WTC11 (cell line): ENCODE data around the gene NETO2. TPM values are rescaled to one million over a fixed set of nuclear protein-coding genes. Genes with fewer than 3 reads are reported as not detected.

Experiments used
- ATAC-seq: fragments of 200-7000 bp; cut with Tn5 transposase; 2 replicates; pipeline ENCODE4 v1.10.0; 2021; ENCODE audit warnings: mild to moderate bottlenecking, moderate library complexity
- CTCF ChIA-PET: fragments of 300-600 bp; sonication (Branson Sonifier 250); formaldehyde crosslinking; loops from one replicate; lab custom pipeline; 2021; ENCODE audit warnings: antibody characterized with exemption; lab: Charles Lee
- POLR2A ChIA-PET: fragments of 350-600 bp; sonication (Branson Sonifier 250); formaldehyde crosslinking; loops from one replicate; lab custom pipeline; 2021; ENCODE audit warnings: antibody characterized with exemption; lab: Charles Lee
- DNase-seq: peaks from one replicate; pipeline ENCODE4 v3.0.0; 2021; ENCODE audit warnings: low spot score
- H3K27ac Mint-ChIP-seq: 2 replicates; pipeline ENCODE4 v1.8.0; 2021; ENCODE audit warnings: mixed read lengths
- H3K27me3 Mint-ChIP-seq: 2 replicates; pipeline ENCODE4 v1.8.0; 2021; ENCODE audit warnings: low read depth, mild to moderate bottlenecking, moderate library complexity, mixed read lengths
- H3K36me3 Mint-ChIP-seq: 2 replicates; pipeline ENCODE4 v1.8.0; 2021; ENCODE audit warnings: mixed read lengths
- H3K4me1 Mint-ChIP-seq: 2 replicates; pipeline ENCODE4 v1.8.0; 2022; ENCODE audit warnings: mixed read lengths
- H3K4me3 Mint-ChIP-seq: 2 replicates; pipeline ENCODE4 v1.8.0; 2021; ENCODE audit warnings: mild to moderate bottlenecking, moderate library complexity, mixed read lengths
- H3K9me3 Mint-ChIP-seq: 2 replicates; pipeline ENCODE4 v1.8.0; 2021; ENCODE audit warnings: mixed read lengths
- CREM ChIP-seq: sonication (generic); formaldehyde crosslinking; IDR thresholded peaks from 2 replicates; pipeline ENCODE4 v1.8.1; 2022; ENCODE audit warnings: mild to moderate bottlenecking, missing genetic modification reagents, moderate library complexity
- FOXJ3 ChIP-seq: sonication (generic); formaldehyde crosslinking; IDR thresholded peaks from 2 replicates; pipeline ENCODE4 v1.9.0; 2021; ENCODE audit warnings: missing genetic modification reagents, mild to moderate bottlenecking, borderline replicate concordance
- GABPB1 ChIP-seq: sonication (generic); formaldehyde crosslinking; IDR thresholded peaks from 2 replicates; pipeline ENCODE4 v1.8.1; 2023; ENCODE audit warnings: mild to moderate bottlenecking, missing genetic modification reagents
- MXD4 ChIP-seq: fragments of 250-450 bp; sonication (Bioruptor Pico); IDR thresholded peaks from 2 replicates; pipeline ENCODE4 v1.8.0; 2021; ENCODE audit warnings: mild to moderate bottlenecking, moderate library complexity, borderline replicate concordance
- NR2C2 ChIP-seq: sonication (generic); formaldehyde crosslinking; IDR thresholded peaks from 2 replicates; pipeline ENCODE4 v1.8.0; 2022; ENCODE audit warnings: mild to moderate bottlenecking, missing genetic modification reagents
- SP1 ChIP-seq: sonication (generic); formaldehyde crosslinking; conservative IDR thresholded peaks from 2 replicates; pipeline ENCODE4 v1.8.1; 2022; ENCODE audit warnings: missing genetic modification reagents
- ZNF219 ChIP-seq: sonication (generic); formaldehyde crosslinking; IDR thresholded peaks from 2 replicates; pipeline ENCODE4 v1.8.0; 2023; ENCODE audit warnings: missing genetic modification reagents, mild to moderate bottlenecking, borderline replicate concordance
- total RNA-seq: library from RNA; stranded (reverse); gene quantifications from 3 replicates; pipeline ENCODE4 v1.2.3, GENCODE V29; 2021
- TF ChIP-seq, protein P1 (sequence below): fragments of 250-450 bp; sonication (Bioruptor Pico); IDR thresholded peaks from 2 replicates; pipeline ENCODE4 v1.9.0; 2021; ENCODE audit warnings: moderate library complexity, mild to moderate bottlenecking, inconsistent platforms, borderline replicate concordance
- TF ChIP-seq, protein P2 (sequence below): sonication (generic); formaldehyde crosslinking; IDR thresholded peaks from 2 replicates; pipeline ENCODE4 v1.8.0; 2023; ENCODE audit warnings: missing genetic modification reagents, mild to moderate bottlenecking, borderline replicate concordance
- TF ChIP-seq, protein P3 (sequence below): sonication (generic); formaldehyde crosslinking; conservative IDR thresholded peaks from 2 replicates; pipeline ENCODE4 v1.8.1; 2022; ENCODE audit warnings: mild to moderate bottlenecking, missing genetic modification reagents
- TF ChIP-seq, protein P4 (sequence below): sonication (generic); formaldehyde crosslinking; IDR thresholded peaks from 2 replicates; pipeline ENCODE4 v1.8.0; 2023; ENCODE audit warnings: mild to moderate bottlenecking, missing genetic modification reagents
- TF ChIP-seq, protein P5 (sequence below): sonication (generic); formaldehyde crosslinking; IDR thresholded peaks from 2 replicates; pipeline ENCODE4 v1.8.1; 2022; ENCODE audit warnings: mild to moderate bottlenecking, moderate library complexity, missing genetic modification reagents
- TF ChIP-seq, protein P6 (sequence below): sonication (generic); formaldehyde crosslinking; IDR thresholded peaks from 2 replicates; pipeline ENCODE4 v1.8.1; 2022; ENCODE audit warnings: missing genetic modification reagents, borderline replicate concordance
- TF ChIP-seq, protein P7 (sequence below): sonication (generic); formaldehyde crosslinking; IDR thresholded peaks from 2 replicates; pipeline ENCODE4 v1.8.1; 2023; ENCODE audit warnings: mild to moderate bottlenecking, missing genetic modification reagents, moderate library complexity

NETO2 gene
- total RNA-seq, 1 experiment from 2014 or later: 21.8 TPM

DNA sequence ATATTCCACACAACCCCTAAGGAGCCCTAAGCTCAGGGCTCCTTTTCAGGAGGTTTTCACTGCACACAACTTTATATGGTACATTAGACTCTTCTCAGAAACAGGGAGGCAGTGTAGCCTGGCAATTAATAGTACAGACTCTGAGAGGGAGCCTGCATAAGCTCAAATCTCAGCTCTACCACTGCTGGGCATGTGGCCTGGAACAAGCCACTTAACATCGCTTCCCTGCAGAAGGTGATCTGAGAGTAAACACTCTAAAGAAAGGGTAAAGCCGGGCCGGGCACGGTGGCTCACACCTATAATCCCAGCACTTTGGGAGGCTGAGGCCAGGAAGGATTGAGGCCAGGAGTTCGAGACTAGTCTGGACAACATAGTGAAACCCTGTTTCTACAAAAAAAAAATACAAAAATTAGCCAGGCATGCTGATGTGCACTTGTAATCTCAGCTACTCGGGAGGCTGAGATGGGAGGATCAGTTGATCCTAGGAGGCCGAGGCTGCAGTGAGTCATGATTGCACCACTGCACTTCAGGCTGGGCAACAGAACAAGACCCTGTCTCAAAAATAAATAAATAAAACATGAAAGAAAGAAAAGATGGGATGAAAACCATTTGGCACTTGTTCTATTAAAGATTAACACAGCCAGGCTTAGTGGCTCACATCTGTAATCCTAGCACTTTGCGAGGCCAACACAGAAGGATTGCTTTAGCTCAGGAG is 99.6 kb downstream of the NETO2 start (continued):
- TF ChIP-seq, protein P1, sequence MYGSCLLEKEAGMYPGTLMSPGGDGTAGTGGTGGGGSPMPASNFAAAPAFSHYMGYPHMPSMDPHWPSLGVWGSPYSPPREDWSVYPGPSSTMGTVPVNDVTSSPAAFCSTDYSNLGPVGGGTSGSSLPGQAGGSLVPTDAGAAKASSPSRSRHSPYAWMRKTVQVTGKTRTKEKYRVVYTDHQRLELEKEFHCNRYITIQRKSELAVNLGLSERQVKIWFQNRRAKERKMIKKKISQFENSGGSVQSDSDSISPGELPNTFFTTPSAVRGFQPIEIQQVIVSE: no peak
- no peak for TF ChIP-seq MXD4 (CRISPR knock-in tag)
- TF ChIP-seq SP1: no peak
- TF ChIP-seq, protein P2, sequence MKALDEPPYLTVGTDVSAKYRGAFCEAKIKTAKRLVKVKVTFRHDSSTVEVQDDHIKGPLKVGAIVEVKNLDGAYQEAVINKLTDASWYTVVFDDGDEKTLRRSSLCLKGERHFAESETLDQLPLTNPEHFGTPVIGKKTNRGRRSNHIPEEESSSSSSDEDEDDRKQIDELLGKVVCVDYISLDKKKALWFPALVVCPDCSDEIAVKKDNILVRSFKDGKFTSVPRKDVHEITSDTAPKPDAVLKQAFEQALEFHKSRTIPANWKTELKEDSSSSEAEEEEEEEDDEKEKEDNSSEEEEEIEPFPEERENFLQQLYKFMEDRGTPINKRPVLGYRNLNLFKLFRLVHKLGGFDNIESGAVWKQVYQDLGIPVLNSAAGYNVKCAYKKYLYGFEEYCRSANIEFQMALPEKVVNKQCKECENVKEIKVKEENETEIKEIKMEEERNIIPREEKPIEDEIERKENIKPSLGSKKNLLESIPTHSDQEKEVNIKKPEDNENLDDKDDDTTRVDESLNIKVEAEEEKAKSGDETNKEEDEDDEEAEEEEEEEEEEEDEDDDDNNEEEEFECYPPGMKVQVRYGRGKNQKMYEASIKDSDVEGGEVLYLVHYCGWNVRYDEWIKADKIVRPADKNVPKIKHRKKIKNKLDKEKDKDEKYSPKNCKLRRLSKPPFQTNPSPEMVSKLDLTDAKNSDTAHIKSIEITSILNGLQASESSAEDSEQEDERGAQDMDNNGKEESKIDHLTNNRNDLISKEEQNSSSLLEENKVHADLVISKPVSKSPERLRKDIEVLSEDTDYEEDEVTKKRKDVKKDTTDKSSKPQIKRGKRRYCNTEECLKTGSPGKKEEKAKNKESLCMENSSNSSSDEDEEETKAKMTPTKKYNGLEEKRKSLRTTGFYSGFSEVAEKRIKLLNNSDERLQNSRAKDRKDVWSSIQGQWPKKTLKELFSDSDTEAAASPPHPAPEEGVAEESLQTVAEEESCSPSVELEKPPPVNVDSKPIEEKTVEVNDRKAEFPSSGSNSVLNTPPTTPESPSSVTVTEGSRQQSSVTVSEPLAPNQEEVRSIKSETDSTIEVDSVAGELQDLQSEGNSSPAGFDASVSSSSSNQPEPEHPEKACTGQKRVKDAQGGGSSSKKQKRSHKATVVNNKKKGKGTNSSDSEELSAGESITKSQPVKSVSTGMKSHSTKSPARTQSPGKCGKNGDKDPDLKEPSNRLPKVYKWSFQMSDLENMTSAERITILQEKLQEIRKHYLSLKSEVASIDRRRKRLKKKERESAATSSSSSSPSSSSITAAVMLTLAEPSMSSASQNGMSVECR (CRISPR knock-in tag): no peak
- TF ChIP-seq, protein P3, sequence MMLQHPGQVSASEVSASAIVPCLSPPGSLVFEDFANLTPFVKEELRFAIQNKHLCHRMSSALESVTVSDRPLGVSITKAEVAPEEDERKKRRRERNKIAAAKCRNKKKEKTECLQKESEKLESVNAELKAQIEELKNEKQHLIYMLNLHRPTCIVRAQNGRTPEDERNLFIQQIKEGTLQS (CRISPR knock-in tag): no peak
- TF ChIP-seq, protein P4, sequence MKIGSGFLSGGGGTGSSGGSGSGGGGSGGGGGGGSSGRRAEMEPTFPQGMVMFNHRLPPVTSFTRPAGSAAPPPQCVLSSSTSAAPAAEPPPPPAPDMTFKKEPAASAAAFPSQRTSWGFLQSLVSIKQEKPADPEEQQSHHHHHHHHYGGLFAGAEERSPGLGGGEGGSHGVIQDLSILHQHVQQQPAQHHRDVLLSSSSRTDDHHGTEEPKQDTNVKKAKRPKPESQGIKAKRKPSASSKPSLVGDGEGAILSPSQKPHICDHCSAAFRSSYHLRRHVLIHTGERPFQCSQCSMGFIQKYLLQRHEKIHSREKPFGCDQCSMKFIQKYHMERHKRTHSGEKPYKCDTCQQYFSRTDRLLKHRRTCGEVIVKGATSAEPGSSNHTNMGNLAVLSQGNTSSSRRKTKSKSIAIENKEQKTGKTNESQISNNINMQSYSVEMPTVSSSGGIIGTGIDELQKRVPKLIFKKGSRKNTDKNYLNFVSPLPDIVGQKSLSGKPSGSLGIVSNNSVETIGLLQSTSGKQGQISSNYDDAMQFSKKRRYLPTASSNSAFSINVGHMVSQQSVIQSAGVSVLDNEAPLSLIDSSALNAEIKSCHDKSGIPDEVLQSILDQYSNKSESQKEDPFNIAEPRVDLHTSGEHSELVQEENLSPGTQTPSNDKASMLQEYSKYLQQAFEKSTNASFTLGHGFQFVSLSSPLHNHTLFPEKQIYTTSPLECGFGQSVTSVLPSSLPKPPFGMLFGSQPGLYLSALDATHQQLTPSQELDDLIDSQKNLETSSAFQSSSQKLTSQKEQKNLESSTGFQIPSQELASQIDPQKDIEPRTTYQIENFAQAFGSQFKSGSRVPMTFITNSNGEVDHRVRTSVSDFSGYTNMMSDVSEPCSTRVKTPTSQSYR: no peak
- TF ChIP-seq, protein P5, sequence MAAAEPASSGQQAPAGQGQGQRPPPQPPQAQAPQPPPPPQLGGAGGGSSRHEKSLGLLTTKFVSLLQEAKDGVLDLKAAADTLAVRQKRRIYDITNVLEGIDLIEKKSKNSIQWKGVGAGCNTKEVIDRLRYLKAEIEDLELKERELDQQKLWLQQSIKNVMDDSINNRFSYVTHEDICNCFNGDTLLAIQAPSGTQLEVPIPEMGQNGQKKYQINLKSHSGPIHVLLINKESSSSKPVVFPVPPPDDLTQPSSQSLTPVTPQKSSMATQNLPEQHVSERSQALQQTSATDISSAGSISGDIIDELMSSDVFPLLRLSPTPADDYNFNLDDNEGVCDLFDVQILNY (CRISPR knock-in tag): no peak
- TF ChIP-seq CREM (CRISPR knock-in tag): no peak
- TF ChIP-seq ZNF219: no peak

DNA sequence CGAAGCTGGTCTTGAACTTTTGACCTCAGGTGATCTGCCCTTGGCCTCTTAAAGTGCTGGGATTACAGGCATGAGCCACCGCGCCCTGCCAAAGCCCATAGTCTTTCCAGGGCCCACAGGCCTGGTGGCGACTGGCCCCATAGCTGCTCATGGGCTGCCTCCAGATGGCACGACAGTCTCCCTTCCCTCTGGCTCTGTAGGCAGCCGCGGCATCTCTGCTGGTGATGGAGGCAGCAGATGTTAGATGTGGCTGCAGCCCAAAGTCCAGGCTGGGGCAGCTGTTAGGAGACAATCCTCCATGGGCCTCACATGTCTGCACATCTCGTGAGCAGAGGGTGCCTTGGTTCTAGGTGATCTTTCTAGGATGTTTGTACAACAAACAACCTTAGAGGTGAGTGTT is 100.5 kb downstream of the NETO2 start:
- ChIA-PET POLR2A (no interaction called here), CTCF (interaction anchor here (1.2 to 2.5 kb wide), 4 partner anchors 17 to 100 kb away, joined by 3 to 10 read pairs (median 6); partner anchors contain the start of gene NETO2)
- Mint-ChIP-seq H3K4me3 (no peak overlapping the region), H3K27ac (no peak overlapping the region), H3K9me3 (no peaks in the 10 kb centered on the region), H3K4me1 (peaks cover 3% of the 10 kb centered on the region), H3K27me3 (peaks cover 12% of the 10 kb centered on the region), H3K36me3 (no peaks in the 10 kb centered on the region)
- no peak for TF ChIP-seq GABPB1 (CRISPR knock-in tag)
- TF ChIP-seq, protein P6, sequence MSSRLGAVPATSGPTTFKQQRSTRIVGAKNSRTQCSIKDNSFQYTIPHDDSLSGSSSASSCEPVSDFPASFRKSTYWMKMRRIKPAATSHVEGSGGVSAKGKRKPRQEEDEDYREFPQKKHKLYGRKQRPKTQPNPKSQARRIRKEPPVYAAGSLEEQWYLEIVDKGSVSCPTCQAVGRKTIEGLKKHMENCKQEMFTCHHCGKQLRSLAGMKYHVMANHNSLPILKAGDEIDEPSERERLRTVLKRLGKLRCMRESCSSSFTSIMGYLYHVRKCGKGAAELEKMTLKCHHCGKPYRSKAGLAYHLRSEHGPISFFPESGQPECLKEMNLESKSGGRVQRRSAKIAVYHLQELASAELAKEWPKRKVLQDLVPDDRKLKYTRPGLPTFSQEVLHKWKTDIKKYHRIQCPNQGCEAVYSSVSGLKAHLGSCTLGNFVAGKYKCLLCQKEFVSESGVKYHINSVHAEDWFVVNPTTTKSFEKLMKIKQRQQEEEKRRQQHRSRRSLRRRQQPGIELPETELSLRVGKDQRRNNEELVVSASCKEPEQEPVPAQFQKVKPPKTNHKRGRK (CRISPR knock-in tag): no peak
- TF ChIP-seq NR2C2 (CRISPR knock-in tag): no peak
- TF ChIP-seq, protein P7, sequence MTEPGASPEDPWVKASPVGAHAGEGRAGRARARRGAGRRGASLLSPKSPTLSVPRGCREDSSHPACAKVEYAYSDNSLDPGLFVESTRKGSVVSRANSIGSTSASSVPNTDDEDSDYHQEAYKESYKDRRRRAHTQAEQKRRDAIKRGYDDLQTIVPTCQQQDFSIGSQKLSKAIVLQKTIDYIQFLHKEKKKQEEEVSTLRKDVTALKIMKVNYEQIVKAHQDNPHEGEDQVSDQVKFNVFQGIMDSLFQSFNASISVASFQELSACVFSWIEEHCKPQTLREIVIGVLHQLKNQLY: no peak
- no peak for TF ChIP-seq FOXJ3 (CRISPR knock-in tag)
- no peak for ATAC-seq
- DNase-seq: no peak
